ENCODE data around the gene HABP4. TPM values are rescaled to one million over a fixed set of nuclear protein-coding genes. Genes with fewer than 3 reads are reported as not detected.

HABP4 gene
- total RNA-seq = 10.8 and 11.1 TPM in 2 replicates

GRCh38 chr9:96449845-96450612, at the start of gene HABP4:
TSS of gene HABP4 (plus strand) at chr9:96450169. CDS start at chr9:96450280, 111 bp downstream.
- DNase-seq (ENCODE audit: low spot score) = peak; percentile 94
- Mint-ChIP-seq H3K36me3 (ENCODE audit: low read depth) (peaks cover 2% of the 10 kb centered on the region), H3K27me3 (ENCODE audit: insufficient read depth) (peaks cover 29% of the 10 kb centered on the region), H3K4me1 (ENCODE audit: low read depth) (peaks cover 23% of the 10 kb centered on the region), H3K4me3 (peak within 1 kb of the TSS; percentile 87), H3K27ac (peak within 1 kb of the TSS; percentile 55), H3K9me3 (no peaks in the 10 kb centered on the region)
- intact Hi-C loops (cut with micrococcal nuclease) = loop anchor here (1.0 to 5.0 kb wide), 5 partner anchors 32 to 205 kb away; partner anchors contain the start of genes PRXL2C and ZNF367

- Mint-ChIP-seq H3K4me3 (no peak overlapping the region), H3K4me1 (ENCODE audit: low read depth) (peaks cover 50% of the 10 kb centered on the region), H3K36me3 (ENCODE audit: low read depth) (peaks cover 14% of the 10 kb centered on the region), H3K27ac (peak overlapping the region; percentile 21), H3K9me3 (no peaks in the 10 kb centered on the region), H3K27me3 (ENCODE audit: insufficient read depth) (no peaks in the 10 kb centered on the region)
- no peak for DNase-seq (ENCODE audit: low spot score)
- intact Hi-C loops (cut with micrococcal nuclease) = no loop called here
Observed at GRCh38 chr9:96408409-96409280, 41.3 kb upstream of the HABP4 start.

- Mint-ChIP-seq H3K9me3 (no peaks in the 10 kb centered on the region), H3K4me1 (ENCODE audit: low read depth) (peaks cover 58% of the 10 kb centered on the region), H3K36me3 (ENCODE audit: low read depth) (peaks cover 14% of the 10 kb centered on the region), H3K27ac (no peak overlapping the region), H3K4me3 (no peak overlapping the region), H3K27me3 (ENCODE audit: insufficient read depth) (no peaks in the 10 kb centered on the region)
- intact Hi-C loops (cut with micrococcal nuclease) = loop anchor here (10.0 kb wide), 2 partner anchors 396 to 624 kb away; partner anchors contain the start of gene CTSV
- no peak for DNase-seq (ENCODE audit: low spot score)
Observed at GRCh38 chr9:96411129-96411838, 38.7 kb upstream of the HABP4 start.

GRCh38 chr9:96412174-96412913, 37.6 kb upstream of the HABP4 start:
- peaks cover 17% of the 10 kb centered on the region for H3K36me3 Mint-ChIP-seq (ENCODE audit: low read depth)
- intact Hi-C loops (cut with micrococcal nuclease) = loop anchor here (2.0 to 10.0 kb wide), 3 partner anchors 14 to 622 kb away; partner anchors contain the start of gene CTSV
- DNase-seq (ENCODE audit: low spot score) = no peak
- H3K27me3 Mint-ChIP-seq (ENCODE audit: insufficient read depth) = no peaks in the 10 kb centered on the region
- peak overlapping the region; percentile 16 for H3K27ac Mint-ChIP-seq
- H3K9me3 Mint-ChIP-seq = no peaks in the 10 kb centered on the region
- H3K4me3 Mint-ChIP-seq = no peak overlapping the region
- peaks cover 60% of the 10 kb centered on the region for H3K4me1 Mint-ChIP-seq (ENCODE audit: low read depth)

GRCh38 chr9:96413302-96414221, 36.4 kb upstream of the HABP4 start:
- Mint-ChIP-seq H3K4me3 (peak overlapping the region; percentile 72), H3K36me3 (ENCODE audit: low read depth) (peaks cover 15% of the 10 kb centered on the region), H3K9me3 (no peaks in the 10 kb centered on the region), H3K27me3 (ENCODE audit: insufficient read depth) (no peaks in the 10 kb centered on the region), H3K27ac (peak overlapping the region; percentile 86), H3K4me1 (ENCODE audit: low read depth) (peaks cover 52% of the 10 kb centered on the region)
- intact Hi-C loops (cut with micrococcal nuclease) = loop anchor here (2.0 to 10.0 kb wide), 3 partner anchors 15 to 621 kb away; partner anchors contain the start of gene CTSV
- no peak for DNase-seq (ENCODE audit: low spot score)

- H3K9me3 Mint-ChIP-seq = no peaks in the 10 kb centered on the region
- H3K27me3 Mint-ChIP-seq (ENCODE audit: insufficient read depth) = no peaks in the 10 kb centered on the region
- peak overlapping the region; percentile 90 for H3K27ac Mint-ChIP-seq
- H3K4me3 Mint-ChIP-seq = peak overlapping the region; percentile 94
- peaks cover 8% of the 10 kb centered on the region for H3K36me3 Mint-ChIP-seq (ENCODE audit: low read depth)
- intact Hi-C loops (cut with micrococcal nuclease) = loop anchor here (5.0 to 10.0 kb wide), 5 partner anchors 90 to 1100 kb away; partner anchors contain the start of genes CTSV and FANCC
- H3K4me1 Mint-ChIP-seq (ENCODE audit: low read depth) = peaks cover 54% of the 10 kb centered on the region
- peak; percentile 87 for DNase-seq (ENCODE audit: low spot score)
Observed at GRCh38 chr9:96417051-96417586, 32.9 kb upstream of the HABP4 start.

GRCh38 chr9:96417661-96418082, 32.3 kb upstream of the HABP4 start:
- H3K9me3 Mint-ChIP-seq = no peaks in the 10 kb centered on the region
- no peaks in the 10 kb centered on the region for H3K27me3 Mint-ChIP-seq (ENCODE audit: insufficient read depth)
- peak overlapping the region; percentile 93 for H3K27ac Mint-ChIP-seq

GRCh38 chr9:96418083-96418919, 31.7 kb upstream of the HABP4 start, which contains the start of gene ZNF367:
TSS of gene ZNF367 (minus strand) at chr9:96418370. CDS start at chr9:96418032, 338 bp downstream.
- Mint-ChIP-seq H3K27me3 (ENCODE audit: insufficient read depth) (no peaks in the 10 kb centered on the region), H3K4me1 (ENCODE audit: low read depth) (peaks cover 43% of the 10 kb centered on the region), H3K9me3 (no peaks in the 10 kb centered on the region), H3K36me3 (ENCODE audit: low read depth) (peaks cover 6% of the 10 kb centered on the region), H3K4me3 (peak within 1 kb of the TSS; percentile 94), H3K27ac (peak within 1 kb of the TSS; percentile 95)
- intact Hi-C loops (cut with micrococcal nuclease) = loop anchor here (1.0 to 10.0 kb wide), 12 partner anchors 32 to 1214 kb away; partner anchors contain the start of genes CTSV, FANCC, HABP4 and NCBP1
- peak; percentile 93 for DNase-seq (ENCODE audit: low spot score)

More at GRCh38 chr9:96417661-96418082, 32.3 kb upstream of the HABP4 start:
- peaks cover 6% of the 10 kb centered on the region for H3K36me3 Mint-ChIP-seq (ENCODE audit: low read depth)
- peak; percentile 23 for DNase-seq (ENCODE audit: low spot score)
- intact Hi-C loops (cut with micrococcal nuclease) = loop anchor here (1.0 to 10.0 kb wide), 12 partner anchors 33 to 1215 kb away; partner anchors contain the start of genes CTSV, FANCC, HABP4 and NCBP1
- peaks cover 49% of the 10 kb centered on the region for H3K4me1 Mint-ChIP-seq (ENCODE audit: low read depth)
- H3K4me3 Mint-ChIP-seq = peak overlapping the region; percentile 87

- Mint-ChIP-seq H3K27me3 (ENCODE audit: insufficient read depth) (no peaks in the 10 kb centered on the region), H3K27ac (peak overlapping the region; percentile 95), H3K4me3 (peak overlapping the region; percentile 89), H3K36me3 (ENCODE audit: low read depth) (peaks cover 6% of the 10 kb centered on the region), H3K4me1 (ENCODE audit: low read depth) (peaks cover 35% of the 10 kb centered on the region), H3K9me3 (no peaks in the 10 kb centered on the region)
- intact Hi-C loops (cut with micrococcal nuclease) = loop anchor here (1.0 to 10.0 kb wide), 13 partner anchors 31 to 1214 kb away; partner anchors contain the start of genes CTSV, FANCC, HABP4 and NCBP1
- peak; percentile 67 for DNase-seq (ENCODE audit: low spot score)
Observed at GRCh38 chr9:96418920-96419690, 30.9 kb upstream of the HABP4 start.
